Mammary epithelial cell (primary cell): Measurements from ENCODE around the gene PSAP.

Experiments
- EZH2 ChIP-seq: IDR thresholded peaks from 2 replicates; pipeline ENCODE4 v1.6.1; 2012; ENCODE audit warnings: low read length, inconsistent platforms, borderline replicate concordance
- TF ChIP-seq, protein P1 (sequence below), 2 donors: IDR thresholded peaks in 1 of 2; conservative IDR thresholded peaks in 1 of 2; 2 replicates each; pipeline ENCODE4 v1.5.1; 2011 to 2012; ENCODE audit warnings: inconsistent platforms in 2 of 2, low read length in 2 of 2, mild to moderate bottlenecking in 2 of 2, control low read depth in 1 of 2, low read depth in 1 of 2; ENCODE audit not compliant: insufficient read depth in 1 of 2; ENCODE audit errors: extremely low read depth in 1 of 2

DNA sequence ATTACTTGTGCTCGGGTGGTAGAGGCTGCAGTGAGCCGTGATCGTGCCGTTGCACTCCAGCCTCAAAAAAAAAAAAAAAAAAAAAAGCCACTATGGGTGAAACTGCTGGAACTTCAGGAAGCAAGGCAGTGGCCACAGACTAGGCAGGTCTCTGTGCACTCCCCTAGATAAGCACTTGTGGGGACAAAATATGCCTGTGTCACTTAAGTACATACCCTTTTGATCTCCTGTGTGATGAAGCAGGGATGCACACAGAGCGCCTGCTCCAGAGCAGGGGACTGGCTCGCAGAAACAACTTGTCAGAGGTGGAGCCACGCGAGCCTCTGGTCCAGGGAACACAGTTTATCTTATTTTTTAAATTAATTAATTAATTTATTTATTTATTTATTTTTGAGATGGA is 42.9 kb upstream of the PSAP start:
- TF ChIP-seq EZH2 = no peak
- TF ChIP-seq, protein P1, sequence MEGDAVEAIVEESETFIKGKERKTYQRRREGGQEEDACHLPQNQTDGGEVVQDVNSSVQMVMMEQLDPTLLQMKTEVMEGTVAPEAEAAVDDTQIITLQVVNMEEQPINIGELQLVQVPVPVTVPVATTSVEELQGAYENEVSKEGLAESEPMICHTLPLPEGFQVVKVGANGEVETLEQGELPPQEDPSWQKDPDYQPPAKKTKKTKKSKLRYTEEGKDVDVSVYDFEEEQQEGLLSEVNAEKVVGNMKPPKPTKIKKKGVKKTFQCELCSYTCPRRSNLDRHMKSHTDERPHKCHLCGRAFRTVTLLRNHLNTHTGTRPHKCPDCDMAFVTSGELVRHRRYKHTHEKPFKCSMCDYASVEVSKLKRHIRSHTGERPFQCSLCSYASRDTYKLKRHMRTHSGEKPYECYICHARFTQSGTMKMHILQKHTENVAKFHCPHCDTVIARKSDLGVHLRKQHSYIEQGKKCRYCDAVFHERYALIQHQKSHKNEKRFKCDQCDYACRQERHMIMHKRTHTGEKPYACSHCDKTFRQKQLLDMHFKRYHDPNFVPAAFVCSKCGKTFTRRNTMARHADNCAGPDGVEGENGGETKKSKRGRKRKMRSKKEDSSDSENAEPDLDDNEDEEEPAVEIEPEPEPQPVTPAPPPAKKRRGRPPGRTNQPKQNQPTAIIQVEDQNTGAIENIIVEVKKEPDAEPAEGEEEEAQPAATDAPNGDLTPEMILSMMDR (conservative IDR thresholded peaks at IDR 0.05 in 1 of 2, IDR thresholded peaks at IDR 0.05 in 1 of 2; ENCODE audit: extremely low read depth in 1 of 2, insufficient read depth in 1 of 2, low read depth in 1 of 2, low read length in 2 of 2) = no peak
